Measurements from ENCODE around the gene C1orf53. TPM values are rescaled to one million over a fixed set of nuclear protein-coding genes. Genes with fewer than 3 reads are reported as not detected.

C1orf53 gene
- total and polyA plus RNA-seq, 2 donors (not counting 1 experiment from before 2014, with no cell fraction given), result 0.24 TPM; not detected in 1

GRCh38 chr1:197954718-197955418, 52.4 kb downstream of the C1orf53 start:
- POLR2A ChIA-PET, result no interaction called here
- H3K9ac ChIP-seq (ENCODE audit: low read length), result no peak overlapping the region
- no peak overlapping the region for H3K27ac ChIP-seq (ENCODE audit: low read length in 2 of 2)
- CTCF ChIA-PET, result no interaction called here
- H3K4me1 ChIP-seq (ENCODE audit: control insufficient read depth in 2 of 2, insufficient read depth in 2 of 2, low read length in 2 of 2), result no peaks in the 10 kb centered on the region
- H3K36me3 ChIP-seq (replicated peaks in 1 of 2; ENCODE audit: control extremely low read depth in 1 of 2, control insufficient read depth in 1 of 2, extremely low read depth in 1 of 2, insufficient read depth in 2 of 2, low read length in 1 of 2), result no peaks in the 10 kb centered on the region
- no peak for DNase-seq
- Mint-ChIP-seq H3K27me3 (peaks cover 20% of the 10 kb centered on the region), H3K4me3 (no peak overlapping the region), H3K27ac (no peak overlapping the region), H3K4me1 (no peaks in the 10 kb centered on the region), H3K9me3 (ENCODE audit: insufficient read depth) (no peaks in the 10 kb centered on the region)
- no peak overlapping the region for H2AFZ ChIP-seq (ENCODE audit: insufficient read depth, low read depth, low read length, poor library complexity, severe bottlenecking)
- no peaks in the 10 kb centered on the region for H3K9me3 ChIP-seq (ENCODE audit: control extremely low read depth in 1 of 3, control insufficient read depth in 2 of 3, insufficient read depth in 1 of 3, low read length in 2 of 3)
- TF ChIP-seq, protein P1, sequence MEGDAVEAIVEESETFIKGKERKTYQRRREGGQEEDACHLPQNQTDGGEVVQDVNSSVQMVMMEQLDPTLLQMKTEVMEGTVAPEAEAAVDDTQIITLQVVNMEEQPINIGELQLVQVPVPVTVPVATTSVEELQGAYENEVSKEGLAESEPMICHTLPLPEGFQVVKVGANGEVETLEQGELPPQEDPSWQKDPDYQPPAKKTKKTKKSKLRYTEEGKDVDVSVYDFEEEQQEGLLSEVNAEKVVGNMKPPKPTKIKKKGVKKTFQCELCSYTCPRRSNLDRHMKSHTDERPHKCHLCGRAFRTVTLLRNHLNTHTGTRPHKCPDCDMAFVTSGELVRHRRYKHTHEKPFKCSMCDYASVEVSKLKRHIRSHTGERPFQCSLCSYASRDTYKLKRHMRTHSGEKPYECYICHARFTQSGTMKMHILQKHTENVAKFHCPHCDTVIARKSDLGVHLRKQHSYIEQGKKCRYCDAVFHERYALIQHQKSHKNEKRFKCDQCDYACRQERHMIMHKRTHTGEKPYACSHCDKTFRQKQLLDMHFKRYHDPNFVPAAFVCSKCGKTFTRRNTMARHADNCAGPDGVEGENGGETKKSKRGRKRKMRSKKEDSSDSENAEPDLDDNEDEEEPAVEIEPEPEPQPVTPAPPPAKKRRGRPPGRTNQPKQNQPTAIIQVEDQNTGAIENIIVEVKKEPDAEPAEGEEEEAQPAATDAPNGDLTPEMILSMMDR (IDR thresholded peaks at IDR 0.05), result no peak
- no peak for TF ChIP-seq EZH2 (IDR thresholded peaks at IDR 0.05; ENCODE audit: borderline replicate concordance, insufficient read depth, low read depth, low read length, poor library complexity, severe bottlenecking)
- H4K20me1 ChIP-seq (ENCODE audit: control insufficient read depth, insufficient read depth, low read length, poor library complexity, severe bottlenecking), result no peaks in the 10 kb centered on the region
- no peaks in the 10 kb centered on the region for H3K79me2 ChIP-seq (ENCODE audit: control insufficient read depth, insufficient read depth, low read length)
- no peak overlapping the region for H3K4me3 ChIP-seq (ENCODE audit: control extremely low read depth in 1 of 5, extremely low read depth in 1 of 5, insufficient read depth in 1 of 5, low read depth in 2 of 5, low read length in 4 of 5)
- no peaks in the 10 kb centered on the region for H3K27me3 ChIP-seq (replicated peaks in 1 of 4; ENCODE audit: control extremely low read depth in 1 of 4, control insufficient read depth in 3 of 4, insufficient read depth in 4 of 4, low read length in 3 of 4)
- H3K4me2 ChIP-seq (replicated peaks; ENCODE audit: low read depth, low read length, poor library complexity, severe bottlenecking), result no peak overlapping the region
- no peak for ATAC-seq (ENCODE audit: low read depth)
- intact Hi-C loops (cut with micrococcal nuclease), result no loop called here
- WGBS (ENCODE audit: insufficient coverage), result 100% methylated on average over 1 of the region's 4 CpGs

GRCh38 chr1:197955486-197956394, 53.3 kb downstream of the C1orf53 start:
- Histone ChIP-seq H3K4me1 (ENCODE audit: control insufficient read depth in 2 of 2, insufficient read depth in 2 of 2, low read length in 2 of 2) (no peaks in the 10 kb centered on the region), H2AFZ (ENCODE audit: insufficient read depth, low read depth, low read length, poor library complexity, severe bottlenecking) (no peak overlapping the region), H3K9me3 (ENCODE audit: control extremely low read depth in 1 of 3, control insufficient read depth in 2 of 3, insufficient read depth in 1 of 3, low read length in 2 of 3) (no peaks in the 10 kb centered on the region), H3K36me3 (replicated peaks in 1 of 2; ENCODE audit: control extremely low read depth in 1 of 2, control insufficient read depth in 1 of 2, extremely low read depth in 1 of 2, insufficient read depth in 2 of 2, low read length in 1 of 2) (no peaks in the 10 kb centered on the region), H3K79me2 (ENCODE audit: control insufficient read depth, insufficient read depth, low read length) (no peaks in the 10 kb centered on the region), H3K27ac (ENCODE audit: low read length in 2 of 2) (no peak overlapping the region), H3K27me3 (replicated peaks in 1 of 4; ENCODE audit: control extremely low read depth in 1 of 4, control insufficient read depth in 3 of 4, insufficient read depth in 4 of 4, low read length in 3 of 4) (no peaks in the 10 kb centered on the region), H4K20me1 (ENCODE audit: control insufficient read depth, insufficient read depth, low read length, poor library complexity, severe bottlenecking) (no peaks in the 10 kb centered on the region), H3K4me2 (replicated peaks; ENCODE audit: low read depth, low read length, poor library complexity, severe bottlenecking) (no peak overlapping the region), H3K9ac (ENCODE audit: low read length) (no peak overlapping the region), H3K4me3 (ENCODE audit: control extremely low read depth in 1 of 5, extremely low read depth in 1 of 5, insufficient read depth in 1 of 5, low read depth in 2 of 5, low read length in 4 of 5) (no peak overlapping the region)
- H3K4me3 Mint-ChIP-seq, result no peak overlapping the region
- H3K9me3 Mint-ChIP-seq (ENCODE audit: insufficient read depth), result no peaks in the 10 kb centered on the region
- CTCF ChIA-PET, result no interaction called here
- no peak overlapping the region for H3K27ac Mint-ChIP-seq
- no peaks in the 10 kb centered on the region for H3K4me1 Mint-ChIP-seq
- H3K27me3 Mint-ChIP-seq, result peaks cover 20% of the 10 kb centered on the region
- 94% methylated on average over 2 of the region's 4 CpGs for WGBS (ENCODE audit: insufficient coverage)
- TF ChIP-seq, protein P1 (IDR thresholded peaks at IDR 0.05), result no peak
- no peak for TF ChIP-seq EZH2 (IDR thresholded peaks at IDR 0.05; ENCODE audit: borderline replicate concordance, insufficient read depth, low read depth, low read length, poor library complexity, severe bottlenecking)
- ATAC-seq (ENCODE audit: low read depth) (no peak), DNase-seq (no peak)
- POLR2A ChIA-PET, result no interaction called here
- intact Hi-C loops (cut with micrococcal nuclease), result no loop called here

All from B cell (primary cell).